A673 (cell line): ENCODE data around the gene CNTD1. TPM values are rescaled to one million over a fixed set of nuclear protein-coding genes. Genes with fewer than 3 reads are reported as not detected.
"Not testable (repeated sequence)": the region's sequence is repeated elsewhere in the genome, so short reads cannot be mapped to it uniquely, and the experiment has no call there.

Experiments used
- BruUV-seq: library from RNA; stranded (reverse); fragments of 400-500 nt; replicated peaks from 2 replicates; lab custom pipeline; 2021; lab: Mats Ljungman, UMichigan
- CTCF ChIA-PET: fragments of 300-600 bp; sonication (Branson Sonifier 250); formaldehyde crosslinking; loops from one replicate; lab custom pipeline; 2022; ENCODE audit warnings: antibody characterized with exemption; lab: Charles Lee
- POLR2A ChIA-PET: fragments of 300-600 bp; sonication (Branson Sonifier 250); formaldehyde crosslinking; loops from one replicate; lab custom pipeline; 2022; ENCODE audit warnings: antibody characterized with exemption; ENCODE audit not compliant: low non-redundant PET; lab: Charles Lee
- DNase-seq: peaks from one replicate; pipeline ENCODE4 v3.0.0-alpha.2; 2015; ENCODE audit warnings: low spot score
- H3K27ac ChIP-seq: fragments of 200-600 bp; sonication (generic); 2 replicates; pipeline ENCODE4 v1.5.1; 2016; ENCODE audit warnings: mixed run types, low read depth, mild to moderate bottlenecking, mixed read lengths, antibody characterized with exemption, low read length; ENCODE audit not compliant: poor library complexity, severe bottlenecking
- H3K27me3 ChIP-seq: fragments of 200-600 bp; sonication (generic); replicated peaks from 2 replicates; pipeline ENCODE4 v1.6.1; 2017; ENCODE audit warnings: mixed run types, low read depth, mild to moderate bottlenecking, mixed read lengths, antibody characterized with exemption, low read length; ENCODE audit not compliant: insufficient read depth, poor library complexity
- H3K36me3 ChIP-seq: fragments of 200-600 bp; sonication (generic); 2 replicates; pipeline ENCODE4 v1.6.1; 2016; ENCODE audit warnings: mixed run types, mild to moderate bottlenecking, mixed read lengths, antibody characterized with exemption, low read length; ENCODE audit not compliant: insufficient read depth, poor library complexity, severe bottlenecking
- H3K4me1 ChIP-seq: fragments of 200-600 bp; sonication (generic); 2 replicates; pipeline ENCODE4 v1.6.1; 2017; ENCODE audit warnings: mixed run types, mild to moderate bottlenecking, mixed read lengths, antibody characterized with exemption, low read length; ENCODE audit not compliant: insufficient read depth, poor library complexity, severe bottlenecking
- H3K4me3 ChIP-seq: fragments of 200-600 bp; sonication (generic); 2 replicates; pipeline ENCODE4 v1.5.1; 2016; ENCODE audit warnings: low read depth, mixed run types, mild to moderate bottlenecking, mixed read lengths, low read length; ENCODE audit not compliant: poor library complexity, severe bottlenecking
- H3K9me3 ChIP-seq: fragments of 200-600 bp; sonication (generic); 2 replicates; pipeline ENCODE4 v1.6.1; 2016; ENCODE audit warnings: mixed run types, low read depth, mild to moderate bottlenecking, mixed read lengths, antibody characterized with exemption, low read length; ENCODE audit not compliant: poor library complexity, severe bottlenecking
- CTCF ChIP-seq: fragments of 300-800, 200-600 bp; sonication (generic); conservative IDR thresholded peaks from 2 replicates; pipeline ENCODE4 v1.5.1; 2017; ENCODE audit warnings: low read depth, mild to moderate bottlenecking, antibody characterized with exemption, low read length, moderate library complexity, mixed read lengths
- EZH2 ChIP-seq: fragments of 200-600 bp; sonication (generic); IDR thresholded peaks from 2 replicates; pipeline ENCODE4 v1.6.1; 2017; ENCODE audit warnings: borderline replicate concordance, low read depth, mild to moderate bottlenecking, mixed read lengths, antibody characterized with exemption, low read length; ENCODE audit not compliant: poor library complexity, severe bottlenecking
- intact Hi-C: fragments of 100-400 bp; cut with micrococcal nuclease; formaldehyde crosslinking; loops from one replicate; pipeline ENCODE4 v1.10.0; 2022; ENCODE audit not compliant: unreplicated experiment
- total RNA-seq: library from RNA; stranded (reverse); gene quantifications from 2 replicates; pipeline ENCODE4 v1.2.3, GENCODE V29; 2021

Gene CNTD1
- total RNA-seq, 1 experiment from 2014 or later: not detected

- Histone ChIP-seq H3K27ac (no peak overlapping the region), H3K4me1 (no peaks in the 10 kb centered on the region), H3K4me3 (no peak overlapping the region), H3K36me3 (no peaks in the 10 kb centered on the region), H3K27me3 (no peaks in the 10 kb centered on the region), H3K9me3 (no peaks in the 10 kb centered on the region)
- intact Hi-C loops: no loop called here
- TF ChIP-seq CTCF (no peak), EZH2 (no peak)
- no peak for DNase-seq
- CTCF ChIA-PET: no interaction called here
- no TSS peak for BruUV-seq
- POLR2A ChIA-PET: no interaction called here
Observed at GRCh38 chr17:42766124-42766523, 32.5 kb upstream of the CNTD1 start.

GRCh38 chr17:42767512-42767911 is 31.1 kb upstream of the CNTD1 start:
- intact Hi-C loops: no loop called here
- H3K36me3 ChIP-seq: no peaks in the 10 kb centered on the region
- POLR2A ChIA-PET: no interaction called here
- no peak for DNase-seq
- no TSS peak for BruUV-seq
- no peaks in the 10 kb centered on the region for H3K27me3 ChIP-seq
- H3K4me3 ChIP-seq: no peak overlapping the region
- H3K4me1 ChIP-seq: no peaks in the 10 kb centered on the region
- CTCF ChIA-PET: no interaction called here
- no peaks in the 10 kb centered on the region for H3K9me3 ChIP-seq
- TF ChIP-seq CTCF (no peak), EZH2 (no peak)
- H3K27ac ChIP-seq: no peak overlapping the region

GRCh38 chr17:42768006-42768405 is 30.7 kb upstream of the CNTD1 start:
- POLR2A ChIA-PET, H3K36me3 ChIP-seq, CTCF ChIA-PET, H3K4me1 ChIP-seq, H3K9me3 ChIP-seq, intact Hi-C loops, H3K4me3 ChIP-seq, H3K27ac ChIP-seq, H3K27me3 ChIP-seq, DNase-seq, BruUV-seq: not testable (repeated sequence)

- POLR2A ChIA-PET, H3K9me3 ChIP-seq, H3K4me3 ChIP-seq, H3K27ac ChIP-seq, H3K4me1 ChIP-seq, H3K36me3 ChIP-seq, H3K27me3 ChIP-seq, intact Hi-C loops, DNase-seq, BruUV-seq, CTCF ChIA-PET: not testable (repeated sequence)
Observed at GRCh38 chr17:42769964-42770363, 28.7 kb upstream of the CNTD1 start.
